Fibroblast of lung (primary cell): Measurements from ENCODE around the gene DGAT2.

Experiments
- CTCF ChIP-seq, 2 donors: IDR thresholded peaks in 1 of 2; conservative IDR thresholded peaks in 1 of 2; 1 replicate in 1 of 2; 2 replicates in 1 of 2; pipeline ENCODE4 v1.5.1; 2011 to 2012; ENCODE audit warnings: low read length in 2 of 2, control low read depth in 1 of 2, inconsistent platforms in 1 of 2, low read depth in 1 of 2, mild to moderate bottlenecking in 1 of 2
- EZH2 ChIP-seq: IDR thresholded peaks from 2 replicates; pipeline ENCODE4 v1.5.1; 2012; ENCODE audit warnings: low read length, control low read depth, mild to moderate bottlenecking; ENCODE audit errors: missing control alignments

- TF ChIP-seq CTCF (conservative IDR thresholded peaks at IDR 0.05 in 1 of 2, IDR thresholded peaks at IDR 0.05 in 1 of 2; ENCODE audit: low read depth in 1 of 2, low read length in 2 of 2) (no peak), EZH2 (no peak)
Observed at GRCh38 chr11:75792997-75793800, 24.6 kb downstream of the DGAT2 start.
